Measurements from ENCODE around the gene RERE.
"Not testable (repeated sequence)": the region's sequence is repeated elsewhere in the genome, so short reads cannot be mapped to it uniquely, and the experiment has no call there.

RERE gene

GRCh38 chr1:8390707-8391106, 426.7 kb downstream of the RERE start:
- no peak for DNase-seq

GRCh38 chr1:8389958-8390535, 427.4 kb downstream of the RERE start:
- DNase-seq, result no peak

DNA sequence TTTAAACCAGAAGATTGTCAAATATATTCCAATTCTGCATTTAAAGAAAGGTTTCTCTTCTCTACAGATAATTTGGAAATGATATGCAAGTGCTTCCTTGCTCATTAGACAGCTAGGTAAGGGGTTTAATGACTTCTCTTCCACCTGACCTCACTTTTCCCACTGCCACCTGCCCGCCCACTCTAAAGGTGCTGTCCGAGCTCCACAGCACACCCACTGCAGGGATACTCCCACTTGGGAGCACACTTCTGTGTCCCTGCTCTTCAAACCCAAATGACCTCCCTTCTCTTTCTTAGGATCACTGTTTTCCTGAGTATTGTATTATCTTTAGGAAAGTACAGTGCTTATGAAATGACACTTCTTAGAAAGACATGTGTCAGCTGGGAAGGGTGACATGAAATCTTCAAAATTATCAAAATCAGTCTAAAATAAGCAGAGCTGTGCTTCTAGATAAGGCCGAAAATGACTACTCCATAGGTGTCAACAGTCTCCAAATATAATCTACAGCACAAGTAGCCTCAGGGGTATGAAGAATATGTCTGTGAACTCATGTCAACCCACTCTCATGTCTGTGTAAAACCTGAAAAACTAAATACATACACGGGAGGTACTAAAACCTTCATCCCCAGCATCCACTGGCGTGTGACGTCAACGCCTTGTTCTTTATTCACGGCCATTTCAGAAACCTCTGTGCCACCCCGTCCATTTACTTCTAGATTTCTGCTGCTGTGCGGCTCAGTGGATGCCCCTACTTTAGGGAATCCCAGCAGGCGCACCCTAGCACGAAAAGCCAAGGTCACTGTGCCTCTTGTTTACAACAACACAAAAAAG, 428.5 kb downstream of the RERE start:
- no peak for DNase-seq

- DNase-seq, result no peak
Measured at GRCh38 chr1:8386247-8386646, 431.2 kb downstream of the RERE start.

DNA sequence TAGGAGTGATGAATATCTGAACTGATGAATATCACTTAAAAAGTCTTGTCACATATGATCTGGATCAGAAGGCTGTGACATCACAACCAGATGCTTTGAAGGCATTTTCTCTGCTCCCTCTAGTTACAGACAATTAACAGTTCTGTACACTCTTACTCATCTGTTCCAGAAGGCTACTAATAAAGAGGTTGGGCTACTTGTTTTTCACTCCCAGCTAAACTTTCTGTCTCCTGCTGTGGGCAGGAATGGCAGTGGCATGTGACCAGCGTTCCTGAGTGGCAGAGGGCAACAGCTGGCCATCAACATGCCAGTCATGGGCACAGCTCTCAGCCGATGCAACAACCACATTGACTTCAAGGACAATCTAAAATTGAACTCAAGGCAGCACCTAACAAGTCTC, 432.9 kb downstream of the RERE start:
- no peak for DNase-seq

GRCh38 chr1:8384088-8384487, 433.4 kb downstream of the RERE start:
- no peak for DNase-seq

DNA sequence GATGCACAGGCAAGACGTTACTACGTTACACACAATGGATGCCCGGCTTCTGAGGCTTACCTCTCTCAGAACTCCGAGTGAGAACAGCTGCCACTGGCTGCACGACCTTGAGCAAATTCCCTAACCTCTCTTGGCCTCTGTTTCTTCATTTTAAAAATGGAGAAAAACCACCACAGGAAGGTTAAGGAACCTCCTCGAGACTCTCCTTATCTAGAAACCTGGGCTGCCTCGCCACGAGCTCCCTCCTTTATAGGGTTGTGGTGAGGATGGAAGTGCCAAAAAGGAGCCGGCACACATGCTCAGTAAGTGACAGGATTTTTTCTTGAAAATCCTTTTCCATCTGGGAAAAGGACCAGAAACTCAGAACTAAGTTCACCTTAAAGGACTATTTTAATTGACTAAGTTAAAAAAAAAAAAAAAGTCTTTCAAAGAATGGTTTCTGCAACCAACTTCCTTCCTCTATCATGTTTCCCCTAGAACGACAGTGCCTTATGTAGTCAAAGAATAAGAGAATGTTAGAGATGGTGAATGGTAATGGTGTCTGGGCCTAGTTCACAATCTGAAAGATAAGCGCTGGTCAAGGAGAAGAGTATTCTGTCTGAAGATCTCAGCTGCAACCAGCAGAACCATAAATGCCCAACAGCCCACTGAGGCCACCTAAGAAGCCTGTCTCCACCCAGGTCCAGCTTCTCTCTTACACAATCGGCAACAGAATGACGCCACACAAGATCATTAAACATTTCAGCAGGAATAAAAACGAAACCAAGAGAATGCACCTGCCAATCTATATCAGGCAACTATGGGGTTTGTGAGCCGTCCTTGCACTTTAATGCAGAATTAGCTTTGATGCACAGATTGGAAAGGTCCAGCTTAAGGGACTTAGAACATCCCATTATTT, 434.6 kb downstream of the RERE start:
- no peak for DNase-seq

DNA sequence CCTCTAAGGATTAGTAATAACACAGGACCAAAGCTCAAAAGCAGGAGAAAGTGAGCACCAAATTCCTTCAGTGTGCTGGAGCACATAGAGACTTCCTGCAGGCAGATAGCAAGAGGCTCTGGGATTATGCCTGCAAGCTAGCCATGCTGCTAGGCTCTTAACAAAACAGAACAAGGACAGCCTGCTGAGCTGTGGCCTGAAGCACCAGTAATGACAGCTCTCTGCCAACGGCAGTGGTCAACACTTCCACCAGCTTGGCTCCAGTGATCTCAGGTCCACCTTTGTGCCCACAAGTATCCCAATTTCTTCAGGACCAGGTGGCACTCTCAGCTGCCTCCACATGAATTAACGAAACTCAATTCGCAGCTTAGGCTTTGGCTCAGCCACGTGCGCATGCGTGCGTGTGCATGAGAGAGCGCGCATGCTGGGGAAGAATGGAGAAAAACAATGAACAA, 435.4 kb downstream of the RERE start:
- DNase-seq, result no peak

DNA sequence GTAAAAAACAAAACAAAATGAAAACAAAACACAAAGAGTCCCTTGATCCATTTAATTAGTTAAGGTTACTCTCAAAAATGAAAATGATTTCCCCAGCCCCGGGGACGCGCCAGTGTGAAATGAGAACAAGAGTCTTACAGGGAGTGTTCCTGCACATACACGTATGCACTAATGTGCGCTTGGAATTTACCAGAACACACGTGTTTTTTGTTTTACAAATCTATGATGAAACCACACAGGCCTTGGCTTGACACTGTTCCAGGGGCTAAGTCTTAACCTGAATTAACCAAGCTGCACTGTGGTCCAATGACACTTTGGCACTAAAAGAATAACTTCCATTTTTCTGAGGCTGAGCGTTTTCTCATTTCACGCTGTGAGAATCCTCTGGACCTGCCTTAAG, 435.8 kb downstream of the RERE start:
- DNase-seq, result no peak

- not testable (repeated sequence) for DNase-seq
Measured at GRCh38 chr1:8380310-8380709, 437.1 kb downstream of the RERE start.

- DNase-seq, result no peak
Measured at GRCh38 chr1:8379513-8380186, 437.8 kb downstream of the RERE start.

DNA sequence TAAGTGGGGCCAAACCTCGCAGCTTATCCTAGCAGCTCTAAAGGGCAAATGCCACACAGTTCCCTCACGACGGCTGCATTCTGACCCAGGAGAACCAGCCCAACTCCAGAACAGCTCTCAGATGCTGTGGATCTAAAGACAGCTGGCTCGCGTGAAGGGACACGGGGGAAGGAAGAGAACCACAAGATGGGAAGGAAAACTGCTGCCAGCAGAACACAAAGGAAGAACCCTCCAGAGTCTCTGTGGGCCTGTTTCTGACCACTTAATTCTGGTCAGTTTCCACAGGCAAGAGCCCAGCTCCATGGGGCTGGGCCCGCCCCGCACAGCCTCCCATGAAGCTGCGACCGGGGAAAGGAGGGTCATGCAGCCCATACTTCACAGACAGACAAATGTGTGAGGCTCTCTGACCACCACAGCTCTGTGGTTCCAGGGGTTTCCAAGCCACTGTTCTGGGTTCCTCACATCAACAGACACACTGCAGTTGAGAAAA, 438.4 kb downstream of the RERE start:
- DNase-seq, result no peak

GRCh38 chr1:8378178-8378577, 439.3 kb downstream of the RERE start:
- no peak for DNase-seq

DNA sequence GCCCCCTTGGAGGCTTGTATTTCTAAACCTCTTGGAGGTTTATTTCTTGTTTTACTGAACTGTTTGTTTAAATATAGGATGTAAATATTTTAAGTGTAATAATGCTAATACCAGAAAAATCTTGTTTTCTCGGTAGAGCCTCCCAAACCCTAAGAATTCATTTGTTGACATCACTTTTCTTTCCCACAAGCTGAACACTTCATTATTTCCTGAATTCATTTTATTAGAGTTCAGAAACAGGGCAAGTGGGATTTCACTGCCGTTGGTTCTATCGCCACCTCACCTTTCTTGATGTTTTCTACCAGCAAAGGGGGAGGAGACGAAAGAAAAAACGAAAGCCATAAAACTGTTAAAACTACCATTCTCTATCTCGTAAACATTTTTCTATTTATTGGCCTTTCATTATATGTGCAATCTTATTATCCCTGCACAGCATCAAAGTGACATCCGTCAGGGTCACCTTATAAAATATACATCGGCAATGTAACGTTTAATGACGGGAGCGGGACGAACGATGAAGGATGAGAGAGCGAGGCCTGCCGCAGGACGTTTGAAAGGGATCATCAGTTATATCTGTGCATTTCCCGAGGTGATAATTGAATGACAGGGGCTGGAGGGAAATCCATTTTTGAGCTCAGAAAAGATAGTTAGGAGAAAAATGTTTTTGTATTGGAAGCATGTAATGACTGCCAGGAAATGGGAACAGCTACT, 440.0 kb downstream of the RERE start:
- no peak for DNase-seq

DNA sequence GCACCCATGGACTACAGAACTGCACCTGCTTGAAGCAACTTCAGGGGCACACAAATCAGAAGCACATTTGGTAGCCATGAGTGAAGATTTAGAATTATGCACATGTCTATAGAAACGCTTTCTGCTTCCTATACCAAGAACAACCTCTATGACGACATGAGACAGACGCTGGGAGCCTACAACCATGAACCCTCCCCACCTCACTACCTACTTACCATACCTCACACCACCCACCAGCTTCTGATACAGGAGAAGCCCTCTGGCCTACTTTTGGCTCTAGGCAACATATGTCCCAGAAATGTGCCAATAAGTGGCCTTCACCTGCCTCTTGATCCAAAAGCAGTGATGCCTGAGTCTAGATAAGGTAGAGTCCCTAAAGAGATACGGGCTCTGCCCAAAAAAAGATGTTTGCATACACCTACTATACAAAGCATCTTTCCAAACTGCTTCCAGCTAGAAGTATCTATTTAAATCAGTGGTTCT, 441.0 kb downstream of the RERE start:
- no peak for DNase-seq

- no peak for DNase-seq
Measured at GRCh38 chr1:8374812-8375211, 442.6 kb downstream of the RERE start.

DNA sequence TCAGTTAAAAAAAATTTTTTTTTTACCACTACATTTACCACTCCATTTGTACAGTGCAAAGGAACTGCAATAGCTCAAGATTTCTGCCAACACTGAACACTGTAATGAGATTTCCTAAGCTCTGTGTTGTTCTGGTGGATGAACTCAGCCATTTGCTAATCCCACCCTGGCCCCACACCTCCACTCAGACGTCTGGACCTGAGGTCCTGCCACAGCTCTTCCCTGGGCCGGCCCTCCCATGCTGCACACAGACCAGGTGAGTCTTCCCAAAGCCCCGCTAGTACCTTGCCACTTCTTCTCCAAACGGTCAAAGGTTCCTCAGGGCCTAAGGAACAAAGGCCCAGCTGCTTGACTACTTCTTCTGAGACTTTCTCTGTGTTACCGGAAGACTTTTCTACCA, 443.1 kb downstream of the RERE start:
- no peak for DNase-seq

DNA sequence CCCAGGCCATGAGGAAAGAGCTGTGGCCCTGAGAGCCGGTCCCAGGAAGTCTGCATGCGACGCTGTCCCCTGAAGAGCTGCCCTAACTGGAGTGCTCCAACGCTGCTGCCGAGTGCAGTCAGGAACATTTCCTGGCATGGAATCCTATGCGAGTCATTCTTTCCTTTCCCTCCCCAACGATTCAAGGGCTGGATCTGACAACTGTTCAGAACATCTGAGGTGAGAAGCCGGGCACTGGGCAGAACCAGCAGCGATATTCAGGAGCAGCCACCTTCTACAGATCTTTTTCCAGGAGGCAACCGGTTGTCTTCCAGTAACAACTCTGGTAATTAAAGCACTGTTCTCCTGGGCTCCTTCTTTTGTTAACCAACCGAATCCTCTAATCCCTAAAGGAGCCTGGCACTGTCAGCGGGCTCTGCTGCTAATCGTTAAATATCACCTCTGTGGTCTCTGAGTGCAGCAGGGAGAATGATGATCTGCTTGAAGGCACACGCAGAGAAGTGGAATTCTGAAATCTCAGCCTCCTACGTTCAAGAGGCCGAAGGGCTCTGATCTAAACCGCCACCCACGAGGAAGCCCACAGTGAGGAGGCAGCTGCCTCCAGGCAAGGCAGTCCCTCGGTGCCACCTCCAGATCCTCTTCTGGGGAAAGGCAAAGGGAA, 443.7 kb downstream of the RERE start:
- DNase-seq, result no peak

- no peak for DNase-seq
Measured at GRCh38 chr1:8373125-8373524, 444.3 kb downstream of the RERE start.

DNA sequence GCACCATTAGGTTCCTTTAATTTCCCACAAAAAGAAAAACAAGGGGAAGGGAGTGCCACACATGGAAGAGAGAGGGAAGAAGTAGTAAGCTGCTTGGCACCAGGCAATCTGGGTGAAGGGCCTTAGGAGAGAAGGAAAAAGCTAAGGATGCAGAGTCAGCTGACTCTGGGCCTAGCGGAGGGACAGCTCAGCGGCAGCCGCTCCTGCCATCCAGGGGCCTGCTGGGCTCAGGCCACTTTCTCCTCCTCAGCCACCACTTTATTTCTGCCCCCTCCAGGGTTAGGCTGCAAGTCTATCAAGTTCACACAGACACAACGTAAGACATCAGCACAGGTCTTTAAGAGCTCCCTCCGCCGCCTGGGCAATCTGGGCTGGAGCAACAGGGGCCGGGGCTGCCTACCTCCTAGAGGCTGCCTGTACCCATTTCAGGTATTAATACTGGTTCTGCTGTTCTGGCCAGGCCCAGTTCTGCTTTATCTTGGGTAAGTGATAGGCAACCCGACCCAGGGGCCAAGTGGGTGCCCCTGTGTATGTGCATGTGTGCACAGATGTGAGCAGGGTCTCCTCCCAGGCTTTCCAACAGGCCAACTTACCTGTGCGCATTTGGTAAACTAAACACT, 446.0 kb downstream of the RERE start:
- DNase-seq, result no peak

- DNase-seq, result no peak
Measured at GRCh38 chr1:8370905-8371315, 446.5 kb downstream of the RERE start.

Measured in NCI-H774 (cell line).